Measurements from ENCODE around the gene YIPF4.

YIPF4 gene

DNA sequence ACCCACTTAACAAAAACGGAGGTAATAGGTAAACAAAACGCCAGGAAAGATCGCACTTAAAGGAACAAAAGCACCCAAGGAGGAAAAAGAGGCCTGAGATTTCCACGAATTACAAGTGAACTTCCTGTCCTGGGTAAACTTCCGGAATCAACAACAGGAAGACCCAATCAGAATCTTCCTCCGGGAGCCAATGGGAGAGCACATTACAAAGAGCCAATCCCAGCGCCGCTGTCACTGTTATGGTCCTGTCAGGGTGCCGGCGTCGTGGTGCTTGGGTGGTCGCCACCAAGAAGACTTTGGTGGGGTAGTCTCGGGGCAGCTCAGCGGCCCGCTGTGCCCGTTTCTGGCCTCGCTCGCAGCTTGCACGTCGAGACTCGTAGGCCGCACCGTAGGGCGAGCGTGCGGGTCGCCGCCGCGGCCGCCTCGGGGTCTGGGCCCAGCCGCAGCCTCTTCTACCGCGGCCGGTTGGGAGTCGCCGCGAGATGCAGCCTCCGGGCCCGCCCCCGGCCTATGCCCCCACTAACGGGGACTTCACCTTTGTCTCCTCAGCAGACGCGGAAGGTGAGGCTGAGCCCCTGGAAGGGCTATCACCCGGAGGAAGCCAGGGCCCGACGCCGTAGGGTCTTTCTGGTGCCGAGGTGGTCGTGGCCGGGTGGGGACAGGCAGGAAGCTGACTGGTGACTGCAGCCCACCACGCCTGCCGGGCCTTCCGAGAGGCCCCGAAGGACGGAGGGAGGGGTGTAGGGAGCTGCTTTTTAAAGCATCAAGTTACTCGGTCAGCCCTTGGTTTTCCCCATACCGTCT lies at the start of gene YIPF4:
YIPF4 (plus strand) TSS at position 231 of the 804 bp plus-strand sequence; CDS start at position 483, 252 bp downstream.
- Histone ChIP-seq H3K9ac (peak within 1 kb of the TSS; percentile 90 to 98 (median 97)), H4K20me1 (peaks cover 0 to 17% (median 10%) of the 10 kb centered on the region in 11 experiments; a peak in 11 of 22 replicates), H3K36me3 (peaks cover 23 to 39% (median 28%) of the 10 kb centered on the region in 11 experiments), H3K4me1 (peaks cover 10 to 37% (median 18%) of the 10 kb centered on the region in 10 experiments; a peak in 18 of 20 replicates), H3K27ac (peak within 1 kb of the TSS; percentile 89 to 97 (median 95)), H3K4me2 (peak within 1 kb of the TSS; percentile 75 to 95 (median 86)), H3K4me3 (peak within 1 kb of the TSS; percentile 74 to 98 (median 90)), H3K27me3 (no peaks in the 10 kb centered on the region), H3K9me3 (replicated peaks in 1 of 11) (no peaks in the 10 kb centered on the region)
- no peak for TF ChIP-seq Cebpa-rat (IDR thresholded peaks at IDR 0.05)

DNA sequence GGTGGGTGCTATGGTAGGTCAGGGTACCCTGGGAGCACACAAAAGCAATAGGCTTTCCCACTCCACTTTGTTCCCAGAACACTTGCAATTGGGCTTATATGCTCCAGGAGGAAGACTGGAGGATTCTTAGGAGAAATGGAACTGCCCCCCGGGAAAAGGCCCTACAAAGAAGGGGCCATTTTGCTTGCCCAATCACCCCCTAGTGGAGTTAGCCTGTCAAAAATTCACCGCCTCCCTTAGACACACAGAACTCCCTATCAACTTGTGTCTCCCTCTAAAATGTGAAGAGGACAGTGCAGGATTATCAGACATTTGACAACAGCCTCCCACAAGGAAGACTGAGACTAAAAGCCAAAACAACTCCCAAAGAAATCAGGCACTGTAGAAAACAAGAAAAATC lies 49.5 kb upstream of the YIPF4 start:
- Histone ChIP-seq H3K27me3 (no peaks in the 10 kb centered on the region), H4K20me1 (no peaks in the 10 kb centered on the region), H3K27ac (no peak overlapping the region), H3K9ac (no peak overlapping the region), H3K4me3 (no peak overlapping the region), H3K4me1 (no peaks in the 10 kb centered on the region), H3K9me3 (replicated peaks in 1 of 11) (no peaks in the 10 kb centered on the region), H3K4me2 (no peak overlapping the region), H3K36me3 (peaks cover 6 to 72% (median 17%) of the 10 kb centered on the region in 11 experiments; a peak in 20 of 22 replicates)
- TF ChIP-seq Cebpa-rat (IDR thresholded peaks at IDR 0.05) = no peak

DNA sequence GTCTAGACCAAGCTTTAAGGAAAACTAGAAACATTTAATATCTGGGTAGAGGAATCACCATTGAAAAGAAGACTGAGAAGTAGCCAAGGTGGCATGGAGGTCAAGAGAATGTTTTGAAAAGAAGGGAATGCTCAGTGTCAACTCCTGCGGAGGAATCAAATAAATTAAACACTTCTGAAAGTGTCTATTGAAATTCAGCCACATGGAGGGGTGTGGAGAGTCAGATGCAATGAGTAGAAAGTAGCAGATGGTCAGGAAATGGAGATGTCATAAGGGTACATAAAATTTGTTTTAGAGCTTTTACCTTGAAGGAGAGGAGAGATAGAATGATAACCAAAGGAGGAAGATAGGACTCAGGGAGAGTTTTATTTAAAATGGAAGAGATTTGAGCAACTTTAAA lies 48.1 kb upstream of the YIPF4 start:
- no peak overlapping the region for H3K27ac ChIP-seq
- H4K20me1 ChIP-seq = no peaks in the 10 kb centered on the region
- H3K9ac ChIP-seq = no peak overlapping the region
- TF ChIP-seq Cebpa-rat (IDR thresholded peaks at IDR 0.05) = no peak
- H3K4me3 ChIP-seq = no peak overlapping the region
- no peaks in the 10 kb centered on the region for H3K4me1 ChIP-seq
- H3K36me3 ChIP-seq = peaks cover 0 to 72% (median 10%) of the 10 kb centered on the region in 11 experiments; a peak in 10 of 22 replicates
- H3K27me3 ChIP-seq = no peaks in the 10 kb centered on the region
- no peak overlapping the region for H3K4me2 ChIP-seq
- peaks cover 0 to 14% (median 3%) of the 10 kb centered on the region in 11 experiments; a peak in 8 of 22 replicates for H3K9me3 ChIP-seq (replicated peaks in 1 of 11)

DNA sequence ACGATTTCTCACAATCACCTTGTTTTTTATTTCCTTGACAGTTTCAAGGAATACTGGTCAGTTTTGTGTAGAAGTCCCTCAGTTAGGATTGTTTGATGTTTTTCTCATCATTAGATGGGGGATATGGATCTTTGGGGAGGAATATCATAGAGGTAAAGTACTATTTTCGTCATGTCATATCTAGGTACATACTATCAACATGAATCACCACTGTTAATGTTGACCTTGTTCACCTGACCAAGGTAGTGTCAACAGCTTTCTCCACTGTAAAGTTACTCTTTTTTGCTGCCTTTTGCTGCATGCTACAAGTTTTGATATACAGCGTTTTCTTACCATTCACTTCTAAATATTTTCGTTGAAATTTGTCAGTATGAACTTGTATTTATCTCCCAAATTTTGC lies 45.7 kb upstream of the YIPF4 start:
- no peak overlapping the region for H3K9ac ChIP-seq
- H3K4me1 ChIP-seq = no peaks in the 10 kb centered on the region
- no peak overlapping the region for H3K27ac ChIP-seq

DNA sequence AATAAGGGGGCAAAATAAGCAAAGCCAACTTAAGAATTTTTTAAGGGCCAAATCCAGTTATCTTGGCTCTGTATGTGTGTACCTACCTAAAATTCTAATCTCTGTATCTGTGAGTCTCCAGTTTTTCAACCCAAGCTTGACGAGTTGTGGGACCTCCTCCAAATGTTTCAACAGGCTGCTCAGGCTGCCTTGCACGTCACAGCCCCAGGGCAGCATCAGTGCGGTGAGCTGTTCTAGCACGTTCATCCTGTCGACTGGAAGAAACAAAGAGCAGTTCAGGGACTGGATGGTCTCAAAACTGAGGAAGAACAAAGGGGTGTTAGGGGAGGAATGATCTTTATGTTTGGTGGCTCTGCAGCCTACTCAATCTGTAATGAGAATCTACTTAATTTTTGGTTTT lies 42.4 kb upstream of the YIPF4 start:
- Histone ChIP-seq H3K36me3 (peaks cover 0 to 85% (median 0%) of the 10 kb centered on the region in 11 experiments; a peak in 6 of 22 replicates), H3K9me3 (replicated peaks in 1 of 11) (peaks cover 0 to 43% (median 15%) of the 10 kb centered on the region in 11 experiments; a peak in 16 of 22 replicates), H3K27me3 (no peaks in the 10 kb centered on the region), H3K9ac (no peak overlapping the region), H3K4me3 (no peak overlapping the region), H3K27ac (no peak overlapping the region), H3K4me1 (no peaks in the 10 kb centered on the region), H4K20me1 (no peaks in the 10 kb centered on the region), H3K4me2 (no peak overlapping the region)
- no peak for TF ChIP-seq Cebpa-rat (IDR thresholded peaks at IDR 0.05)

More for the DNA sequence above, 45.7 kb upstream of the YIPF4 start:
- no peaks in the 10 kb centered on the region for H3K27me3 ChIP-seq
- H3K9me3 ChIP-seq (replicated peaks in 1 of 11) = peaks cover 0 to 30% (median 10%) of the 10 kb centered on the region in 11 experiments; a peak in 15 of 22 replicates
- H4K20me1 ChIP-seq = no peaks in the 10 kb centered on the region
- no peak for TF ChIP-seq Cebpa-rat (IDR thresholded peaks at IDR 0.05)
- no peak overlapping the region for H3K4me2 ChIP-seq
- H3K36me3 ChIP-seq = peaks cover 0 to 75% (median 0%) of the 10 kb centered on the region in 11 experiments; a peak in 6 of 22 replicates
- no peak overlapping the region for H3K4me3 ChIP-seq

DNA sequence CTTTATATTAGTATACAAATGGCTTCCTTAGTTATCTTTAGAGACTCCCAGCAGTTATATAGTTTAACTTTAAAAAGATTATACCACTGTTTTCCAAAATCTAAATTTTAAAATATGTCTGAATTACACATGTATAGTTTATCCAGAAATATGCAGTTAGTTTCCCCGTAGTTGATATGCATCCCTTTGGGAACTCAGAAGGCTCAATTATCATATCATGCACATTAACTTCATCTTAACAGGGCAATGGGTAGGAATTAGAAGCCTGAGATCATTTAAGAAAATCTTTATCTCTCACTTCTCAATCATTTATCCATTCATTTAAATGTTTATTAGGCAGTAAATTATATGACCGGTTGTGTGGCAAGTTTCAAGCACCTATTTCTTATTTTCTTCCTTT lies 40.2 kb upstream of the YIPF4 start:
- Histone ChIP-seq H3K27me3 (no peaks in the 10 kb centered on the region), H3K4me3 (no peak overlapping the region), H3K9me3 (replicated peaks in 1 of 11) (peaks cover 0 to 43% (median 15%) of the 10 kb centered on the region in 11 experiments; a peak in 16 of 22 replicates), H3K9ac (no peak overlapping the region), H3K27ac (no peak overlapping the region), H3K36me3 (peaks cover 0 to 81% (median 0%) of the 10 kb centered on the region in 11 experiments; a peak in 6 of 22 replicates), H3K4me1 (no peaks in the 10 kb centered on the region), H3K4me2 (no peak overlapping the region), H4K20me1 (no peaks in the 10 kb centered on the region)
- no peak for TF ChIP-seq Cebpa-rat (IDR thresholded peaks at IDR 0.05)

DNA sequence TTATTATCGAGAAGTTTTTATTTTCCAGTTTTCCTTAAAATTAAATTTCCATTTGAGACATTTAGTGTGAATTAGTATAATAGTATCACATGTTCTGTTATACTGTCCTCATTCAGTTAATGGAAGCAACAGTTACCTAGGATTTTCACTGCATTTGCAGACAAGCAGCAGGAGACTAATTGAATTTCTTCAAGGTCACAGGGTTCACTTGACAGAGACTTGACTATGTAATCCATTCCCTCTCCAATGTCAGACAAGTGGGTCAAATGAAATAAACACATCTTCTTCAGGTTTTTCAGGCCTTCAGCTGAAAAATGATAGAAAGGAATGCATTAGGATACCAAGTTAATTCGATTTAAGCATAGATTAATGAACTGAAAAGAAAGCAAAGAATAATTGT lies 39.7 kb upstream of the YIPF4 start:
- Histone ChIP-seq H3K9me3 (replicated peaks in 1 of 11) (peaks cover 0 to 43% (median 15%) of the 10 kb centered on the region in 11 experiments; a peak in 16 of 22 replicates), H3K4me2 (no peak overlapping the region), H3K36me3 (peaks cover 0 to 81% (median 0%) of the 10 kb centered on the region in 11 experiments; a peak in 6 of 22 replicates), H3K27ac (no peak overlapping the region), H4K20me1 (no peaks in the 10 kb centered on the region), H3K4me3 (no peak overlapping the region), H3K27me3 (no peaks in the 10 kb centered on the region), H3K4me1 (no peaks in the 10 kb centered on the region), H3K9ac (no peak overlapping the region)
- TF ChIP-seq Cebpa-rat (IDR thresholded peaks at IDR 0.05) = no peak

DNA sequence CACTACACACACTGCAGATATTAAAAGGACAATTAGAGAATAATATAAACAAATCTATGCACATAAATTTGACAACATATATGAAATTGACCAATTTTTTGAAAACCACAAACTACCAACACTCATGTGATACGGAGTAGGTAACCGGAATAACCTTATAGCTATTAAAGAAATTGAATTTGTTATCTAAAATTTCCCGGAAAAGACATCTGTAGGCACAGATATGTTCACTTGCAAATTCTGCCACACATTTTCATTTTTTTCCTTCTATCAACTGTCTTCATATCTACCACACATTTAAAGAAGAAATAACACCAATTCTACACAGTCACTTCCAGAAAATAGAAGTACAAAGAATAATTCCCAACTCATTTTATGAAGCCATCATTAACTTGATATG lies 35.4 kb upstream of the YIPF4 start:
- no peaks in the 10 kb centered on the region for H3K27me3 ChIP-seq

DNA sequence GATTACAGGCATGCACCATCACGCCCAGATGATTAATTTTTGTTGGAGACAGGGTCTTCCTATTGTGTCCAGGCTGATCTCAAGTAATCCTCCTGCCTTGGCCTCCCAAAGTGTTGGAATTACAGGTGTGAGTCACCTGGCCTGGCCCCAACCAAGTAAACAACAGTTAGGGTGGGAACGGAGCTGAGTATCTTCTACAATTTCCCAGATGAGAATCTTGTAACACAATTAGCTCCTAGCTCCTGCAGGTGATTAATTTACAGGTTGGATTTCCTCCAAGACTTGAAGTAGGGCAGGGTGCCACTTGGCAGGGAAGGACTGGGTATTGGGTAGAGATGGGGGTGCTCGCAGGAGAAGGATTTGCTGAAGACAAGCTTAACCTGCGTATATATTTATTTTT lies 30.8 kb upstream of the YIPF4 start:
- Histone ChIP-seq H3K36me3 (peaks cover 0 to 42% (median 0%) of the 10 kb centered on the region in 11 experiments; a peak in 4 of 22 replicates), H3K4me3 (no peak overlapping the region), H3K27ac (no peak overlapping the region), H4K20me1 (no peaks in the 10 kb centered on the region), H3K4me2 (no peak overlapping the region), H3K9me3 (replicated peaks in 1 of 11) (no peaks in the 10 kb centered on the region), H3K9ac (no peak overlapping the region), H3K27me3 (no peaks in the 10 kb centered on the region), H3K4me1 (no peaks in the 10 kb centered on the region)
- no peak for TF ChIP-seq Cebpa-rat (IDR thresholded peaks at IDR 0.05)

More for the DNA sequence above, 35.4 kb upstream of the YIPF4 start:
- H3K36me3 ChIP-seq = peaks cover 0 to 42% (median 0%) of the 10 kb centered on the region in 11 experiments; a peak in 6 of 22 replicates
- no peaks in the 10 kb centered on the region for H4K20me1 ChIP-seq
- no peaks in the 10 kb centered on the region for H3K4me1 ChIP-seq
- no peak overlapping the region for H3K4me3 ChIP-seq
- peaks cover 0 to 9% (median under 1%) of the 10 kb centered on the region in 11 experiments; a peak in 7 of 22 replicates for H3K9me3 ChIP-seq (replicated peaks in 1 of 11)
- H3K4me2 ChIP-seq = no peak overlapping the region
- TF ChIP-seq Cebpa-rat (IDR thresholded peaks at IDR 0.05) = no peak
- H3K9ac ChIP-seq = no peak overlapping the region
- H3K27ac ChIP-seq = no peak overlapping the region
